Colonic mucosa (tissue), 4 donors: ENCODE data around the gene ITGB5. TPM values are rescaled to one million over a fixed set of nuclear protein-coding genes. Genes with fewer than 3 reads are reported as not detected.

Experiments
- DNase-seq: peaks from one replicate; pipeline ENCODE4 v3.0.0-alpha.2; 2020
- H3K27ac ChIP-seq: fragments of 200-600 bp; one replicate; pipeline ENCODE4 v1.8.0; 2021
- H3K27me3 ChIP-seq: fragments of 200-600 bp; one replicate; pipeline ENCODE4 v1.8.0; 2021
- H3K36me3 ChIP-seq: fragments of 200-600 bp; one replicate; pipeline ENCODE4 v1.8.0; 2021
- H3K4me1 ChIP-seq: fragments of 200-600 bp; one replicate; pipeline ENCODE4 v1.8.0; 2021; ENCODE audit warnings: mild to moderate bottlenecking
- H3K4me3 ChIP-seq: fragments of 200-600 bp; one replicate; pipeline ENCODE4 v1.8.0; 2021
- H3K9ac ChIP-seq, 2 donors: one replicate each; pipeline ENCODE4 v1.7.0; 2013; ENCODE audit warnings: control low read depth in 2 of 2, low read depth in 2 of 2, low read length in 2 of 2
- H3K9me3 ChIP-seq: fragments of 200-600 bp; one replicate; pipeline ENCODE4 v1.8.0; 2021
- CTCF ChIP-seq: fragments of 200-600 bp; IDR thresholded peaks from one replicate; pipeline ENCODE4 v1.8.0; 2022; ENCODE audit warnings: antibody characterized with exemption, mild to moderate bottlenecking
- intact Hi-C: fragments of 100-400 bp; cut with DNase I; formaldehyde crosslinking; loops from one replicate; pipeline ENCODE4 v1.14.1; 2022
- total RNA-seq, 2 donors: library from RNA; stranded (reverse); fragmentation: NEBNext Ultra II Directional in 1 of 2; extraction: Animal tissue kit (Norgen Biotek cat#: 25700) in 1 of 2; gene quantifications; one replicate each; pipeline ENCODE4 v1.2.1, GENCODE V29; 2021
- donor health status: healthy.
- donor health status: DM: no; HTN: no; CAD: no.
- donor health status: DM: no; HTN: no; CAD: no.

The ITGB5 gene
- total RNA-seq, 2 donors from 2014 or later, result 74.4 to 74.8 TPM

DNA sequence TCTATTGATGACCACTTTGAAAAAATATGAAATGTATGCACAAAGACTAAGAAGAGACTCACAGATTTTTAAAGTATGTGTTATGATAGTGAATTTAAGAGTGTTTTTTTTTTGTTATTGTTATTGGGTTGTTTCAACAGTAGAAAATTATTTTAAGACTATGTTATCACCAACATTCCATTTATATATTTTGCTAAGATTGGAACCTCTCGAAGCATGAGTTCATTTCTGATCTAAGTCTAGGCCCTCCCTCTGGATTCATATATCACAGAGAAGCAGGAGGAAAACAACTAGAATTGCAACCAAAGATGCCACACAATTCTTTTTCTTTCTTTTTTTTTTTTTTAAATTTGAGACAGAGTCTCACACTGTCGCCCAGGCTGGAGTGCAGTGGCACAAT lies 46.8 kb downstream of the ITGB5 start:
- Histone ChIP-seq H3K36me3 (no peaks in the 10 kb centered on the region), H3K4me1 (peaks cover 29% of the 10 kb centered on the region), H3K27me3 (no peaks in the 10 kb centered on the region), H3K27ac (no peak overlapping the region), H3K9me3 (no peaks in the 10 kb centered on the region), H3K4me3 (no peak overlapping the region), H3K9ac (no peak overlapping the region)
- intact Hi-C loops, result no loop called here
- no peak for DNase-seq
- no peak for TF ChIP-seq CTCF

GRCh38 chr3:124839896-124840295 lies 47.3 kb downstream of the ITGB5 start:
- Histone ChIP-seq H3K36me3 (no peaks in the 10 kb centered on the region), H3K9ac (no peak overlapping the region), H3K4me3 (no peak overlapping the region), H3K9me3 (no peaks in the 10 kb centered on the region), H3K27ac (no peak overlapping the region), H3K27me3 (no peaks in the 10 kb centered on the region), H3K4me1 (peaks cover 29% of the 10 kb centered on the region)
- DNase-seq, result no peak
- intact Hi-C loops, result no loop called here
- no peak for TF ChIP-seq CTCF

DNA sequence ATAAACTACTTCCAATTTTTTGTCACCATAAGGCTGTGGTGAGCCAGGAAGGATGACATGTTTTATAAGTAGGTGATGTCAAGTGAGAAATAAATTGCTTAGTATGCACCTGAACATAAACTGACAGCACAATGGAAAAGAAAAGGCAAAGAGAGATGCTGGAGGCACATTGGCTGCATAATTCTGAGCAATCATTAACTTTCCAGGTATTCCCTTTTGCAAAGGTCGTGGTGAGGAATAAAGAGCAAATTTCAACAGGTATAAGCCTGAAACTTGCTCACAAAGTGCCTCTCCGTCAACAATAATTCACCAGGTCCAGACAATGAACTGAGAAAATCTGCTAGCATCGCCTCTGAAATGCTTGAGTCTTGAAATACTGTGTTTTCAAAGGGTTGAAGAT lies 48.2 kb downstream of the ITGB5 start:
- intact Hi-C loops, result no loop called here
- no peak for DNase-seq
- no peaks in the 10 kb centered on the region for H3K9me3 ChIP-seq
- H3K4me1 ChIP-seq, result peaks cover 28% of the 10 kb centered on the region
- H3K9ac ChIP-seq, result no peak overlapping the region
- no peak overlapping the region for H3K27ac ChIP-seq
- no peaks in the 10 kb centered on the region for H3K36me3 ChIP-seq
- H3K27me3 ChIP-seq, result no peaks in the 10 kb centered on the region
- TF ChIP-seq CTCF, result no peak
- H3K4me3 ChIP-seq, result no peak overlapping the region

- peak overlapping the region; percentile 85 for H3K27ac ChIP-seq
- H3K4me1 ChIP-seq, result peaks cover 28% of the 10 kb centered on the region
- no peaks in the 10 kb centered on the region for H3K27me3 ChIP-seq
- no peaks in the 10 kb centered on the region for H3K9me3 ChIP-seq
- intact Hi-C loops, result no loop called here
- DNase-seq, result peak; percentile 77
- TF ChIP-seq CTCF, result no peak
- no peak overlapping the region for H3K9ac ChIP-seq
- H3K4me3 ChIP-seq, result no peak overlapping the region
- H3K36me3 ChIP-seq, result no peaks in the 10 kb centered on the region
Observed at GRCh38 chr3:124837730-124838186, 49.4 kb downstream of the ITGB5 start.

- no peaks in the 10 kb centered on the region for H3K9me3 ChIP-seq
- intact Hi-C loops, result no loop called here
- DNase-seq, result peak; percentile 73
- H3K27me3 ChIP-seq, result no peaks in the 10 kb centered on the region
- TF ChIP-seq CTCF, result no peak
- peak overlapping the region; percentile 85 for H3K27ac ChIP-seq
- H3K36me3 ChIP-seq, result no peaks in the 10 kb centered on the region
- H3K4me1 ChIP-seq, result peaks cover 28% of the 10 kb centered on the region
- peak overlapping the region in 1 of 2 donors; percentile 3 for H3K9ac ChIP-seq
- H3K4me3 ChIP-seq, result no peak overlapping the region
Observed at GRCh38 chr3:124837065-124837464, 50.1 kb downstream of the ITGB5 start.

DNA sequence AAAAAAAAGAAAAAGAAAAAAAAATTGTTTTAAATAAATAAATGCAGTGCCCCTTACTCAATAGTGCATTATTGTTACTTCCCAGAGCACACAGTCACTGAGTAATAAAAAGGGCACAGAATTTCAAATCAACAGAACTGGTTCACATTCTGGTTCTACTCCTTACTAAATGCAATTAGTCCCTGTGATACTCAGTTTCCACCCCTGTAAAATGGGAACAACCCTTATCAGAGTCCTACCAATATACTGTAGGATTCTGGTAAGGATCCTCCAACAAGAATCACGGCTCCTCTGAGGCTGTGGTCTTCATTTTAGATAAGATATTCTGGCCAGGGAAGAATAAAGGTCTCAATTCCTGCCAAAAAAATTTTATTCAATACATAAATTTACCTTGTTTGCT lies 50.7 kb downstream of the ITGB5 start:
- H3K9me3 ChIP-seq, result no peaks in the 10 kb centered on the region
- H3K27ac ChIP-seq, result peak overlapping the region; percentile 85
- intact Hi-C loops, result no loop called here
- TF ChIP-seq CTCF, result no peak
- no peaks in the 10 kb centered on the region for H3K36me3 ChIP-seq
- H3K9ac ChIP-seq, result peak overlapping the region in 1 of 2 donors; percentile 3
- no peak for DNase-seq
- no peaks in the 10 kb centered on the region for H3K27me3 ChIP-seq
- H3K4me1 ChIP-seq, result peaks cover 28% of the 10 kb centered on the region
- no peak overlapping the region for H3K4me3 ChIP-seq
